ENCODE measurements around the gene PCSK6.

DNA sequence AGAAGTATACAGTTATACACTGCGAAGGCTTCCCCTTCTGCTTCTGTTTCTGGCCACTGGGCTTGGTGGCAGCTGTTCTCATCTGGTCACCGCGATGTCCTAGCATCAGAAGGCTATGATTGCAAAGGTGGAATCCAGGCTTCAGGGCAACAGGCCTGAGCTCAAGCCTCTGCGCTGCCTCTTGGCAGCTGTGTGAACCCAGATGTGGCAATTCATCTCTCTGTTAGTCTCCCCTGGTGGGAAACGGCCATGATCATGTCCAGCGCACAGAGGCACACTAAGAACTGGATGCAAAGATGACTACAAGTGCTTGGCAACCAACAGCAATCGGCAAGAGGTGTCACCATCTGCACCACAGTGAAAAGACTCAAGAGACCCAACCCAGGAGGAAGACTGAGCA is 78.9 kb downstream of the PCSK6 start:
- TF ChIP-seq BHLHE40 (IDR thresholded peaks at IDR 0.05; ENCODE audit: borderline replicate concordance) (no peak), ELF4 (IDR thresholded peaks at IDR 0.05) (no peak), FOXM1 (IDR thresholded peaks at IDR 0.05; ENCODE audit: borderline replicate concordance) (no peak), CTBP1 (IDR thresholded peaks at IDR 0.05; ENCODE audit: borderline replicate concordance) (no peak), TARDBP (IDR thresholded peaks at IDR 0.05) (no peak), ZNF384 (IDR thresholded peaks at IDR 0.05) (no peak), SP1 (IDR thresholded peaks at IDR 0.05) (no peak), L3MBTL2 (conservative IDR thresholded peaks at IDR 0.05) (no peak), FOXA1 (IDR thresholded peaks at IDR 0.05) (no peak)
